NCI-H774 (cell line): Measurements from ENCODE around the gene DOCK9.

Source experiments
- DNase-seq: peaks from one replicate; lab custom pipeline; 2025; lab: John Stamatoyannopoulos, UW

The DOCK9 gene

GRCh38 chr13:98886587-98887230 lies 91.2 kb downstream of the DOCK9 start:
- no peak for DNase-seq

- DNase-seq = no peak
Measured at GRCh38 chr13:98885600-98885999, 92.3 kb downstream of the DOCK9 start.

- no peak for DNase-seq
Measured at GRCh38 chr13:98883998-98884397, 93.9 kb downstream of the DOCK9 start.

GRCh38 chr13:98881390-98881789 lies 96.5 kb downstream of the DOCK9 start:
- no peak for DNase-seq

- no peak for DNase-seq
Measured at GRCh38 chr13:98880677-98881076, 97.2 kb downstream of the DOCK9 start.

GRCh38 chr13:98879957-98880356 lies 97.9 kb downstream of the DOCK9 start:
- peak; percentile 19 for DNase-seq

- no peak for DNase-seq
Measured at GRCh38 chr13:98879127-98879520, 98.7 kb downstream of the DOCK9 start.

GRCh38 chr13:98878486-98879126 lies 99.3 kb downstream of the DOCK9 start:
- DNase-seq = no peak

GRCh38 chr13:98877936-98878335 lies 99.9 kb downstream of the DOCK9 start:
- DNase-seq = no peak

- DNase-seq = no peak
Measured at GRCh38 chr13:98877466-98877865, 100.4 kb downstream of the DOCK9 start.

- no peak for DNase-seq
Measured at GRCh38 chr13:98875146-98875729, 102.6 kb downstream of the DOCK9 start.

GRCh38 chr13:98874029-98874397 lies 103.9 kb downstream of the DOCK9 start:
- DNase-seq = no peak

GRCh38 chr13:98873377-98874028 lies 104.4 kb downstream of the DOCK9 start:
- DNase-seq = no peak

GRCh38 chr13:98871727-98872126 lies 106.1 kb downstream of the DOCK9 start:
- no peak for DNase-seq

GRCh38 chr13:98869408-98870090 lies 108.3 kb downstream of the DOCK9 start:
- no peak for DNase-seq

GRCh38 chr13:98868932-98869331 lies 108.9 kb downstream of the DOCK9 start:
- no peak for DNase-seq

GRCh38 chr13:98866882-98867281 lies 111.0 kb downstream of the DOCK9 start:
- no peak for DNase-seq

- no peak for DNase-seq
Measured at GRCh38 chr13:98860491-98860890, 117.4 kb downstream of the DOCK9 start.

GRCh38 chr13:98858191-98858590 lies 119.7 kb downstream of the DOCK9 start:
- no peak for DNase-seq

GRCh38 chr13:98856983-98857382 lies 120.9 kb downstream of the DOCK9 start:
- no peak for DNase-seq

GRCh38 chr13:98854448-98854847 lies 123.4 kb downstream of the DOCK9 start:
- DNase-seq = no peak

- no peak for DNase-seq
Measured at GRCh38 chr13:98853771-98854221, 124.1 kb downstream of the DOCK9 start.
